HG03097 (cell line): ENCODE data around the gene NUP160.
"Not testable (repeated sequence)": the region's sequence is repeated elsewhere in the genome, so short reads cannot be mapped to it uniquely, and the experiment has no call there.

Experiments used
- ATAC-seq: cut with Tn5 transposase; IDR thresholded peaks from one replicate; pipeline ENCODE4 v1.9.1; 2021; ENCODE audit not compliant: unreplicated experiment, low FRiP score

The NUP160 gene

GRCh38 chr11:47800759-47801158, 47.4 kb downstream of the NUP160 start:
- ATAC-seq: no peak

GRCh38 chr11:47797633-47798032, 50.5 kb downstream of the NUP160 start:
- ATAC-seq: no peak

- ATAC-seq: no peak
These were observed 56.2 kb downstream of the NUP160 start for GRCh38 chr11:47791774-47792430.

- ATAC-seq: not testable (repeated sequence)
These were observed 58.1 kb downstream of the NUP160 start for GRCh38 chr11:47790017-47790416.

GRCh38 chr11:47788181-47788580, 60.0 kb downstream of the NUP160 start:
- no peak for ATAC-seq

- ATAC-seq: no peak
These were observed 61.8 kb downstream of the NUP160 start for GRCh38 chr11:47786373-47786772.

- ATAC-seq: no peak
These were observed 63.3 kb downstream of the NUP160 start for GRCh38 chr11:47784785-47785381.

GRCh38 chr11:47783087-47783610, 65.0 kb downstream of the NUP160 start:
- no peak for ATAC-seq

GRCh38 chr11:47778878-47779483, 69.2 kb downstream of the NUP160 start:
- ATAC-seq: no peak

- no peak for ATAC-seq
These were observed 72.8 kb downstream of the NUP160 start for GRCh38 chr11:47775240-47775869.

- no peak for ATAC-seq
These were observed 74.3 kb downstream of the NUP160 start for GRCh38 chr11:47773882-47774281.

GRCh38 chr11:47769556-47769955, 78.6 kb downstream of the NUP160 start:
- not testable (repeated sequence) for ATAC-seq

GRCh38 chr11:47768101-47768612, 80.0 kb downstream of the NUP160 start:
- ATAC-seq: no peak

GRCh38 chr11:47766509-47767227, 81.5 kb downstream of the NUP160 start:
- ATAC-seq: peak; percentile 37

- no peak for ATAC-seq
These were observed 83.1 kb downstream of the NUP160 start for GRCh38 chr11:47765086-47765485.

GRCh38 chr11:47759291-47759690, 88.9 kb downstream of the NUP160 start:
- ATAC-seq: not testable (repeated sequence)

- no peak for ATAC-seq
These were observed 91.9 kb downstream of the NUP160 start for GRCh38 chr11:47756208-47756607.

- ATAC-seq: no peak
These were observed 97.4 kb downstream of the NUP160 start for GRCh38 chr11:47750725-47751124.

GRCh38 chr11:47742494-47742893, 105.7 kb downstream of the NUP160 start:
- ATAC-seq: not testable (repeated sequence)

GRCh38 chr11:47737817-47738216, 110.3 kb downstream of the NUP160 start:
- not testable (repeated sequence) for ATAC-seq
